HCT116 (cell line): ENCODE data around the gene SCYGR3.

Experiments
- ATF3 ChIP-seq: IDR thresholded peaks from 2 replicates; pipeline ENCODE4 v1.6.1; 2012
- CTCF ChIP-seq, 3 experiments: fragments of 200-600 bp in 1 of 3; sonication (generic) in 1 of 3; IDR thresholded peaks in 2 of 3; conservative IDR thresholded peaks in 1 of 3; 2 replicates each; pipeline ENCODE4 v1.5.1; 2012 to 2017; ENCODE audit warnings: low read depth in 2 of 3, low read length in 2 of 3, antibody characterized with exemption in 1 of 3, borderline replicate concordance in 1 of 3, control low read depth in 1 of 3, mild to moderate bottlenecking in 1 of 3, mixed read lengths in 1 of 3, mixed run types in 1 of 3, moderate library complexity in 1 of 3; ENCODE audit not compliant: insufficient read depth in 1 of 3
- EGR1 ChIP-seq: IDR thresholded peaks from 2 replicates; pipeline ENCODE4 v1.6.1; 2012; ENCODE audit warnings: low read depth
- ELF1 ChIP-seq: IDR thresholded peaks from 2 replicates; pipeline ENCODE4 v1.6.1; 2012; ENCODE audit warnings: low read depth, borderline replicate concordance
- MAX ChIP-seq: IDR thresholded peaks from 2 replicates; pipeline ENCODE4 v1.6.1; 2012
- POLR2A ChIP-seq: IDR thresholded peaks from 2 replicates; pipeline ENCODE4 v1.7.0; 2011; ENCODE audit warnings: borderline replicate concordance; ENCODE audit not compliant: insufficient read depth, insufficient read length; ENCODE audit errors: extremely low read depth
- POLR2AphosphoS5 ChIP-seq: IDR thresholded peaks from 2 replicates; pipeline ENCODE4 v1.6.1; 2011; ENCODE audit warnings: mild to moderate bottlenecking, low read depth, low read length, moderate library complexity
- RAD21 ChIP-seq: IDR thresholded peaks from 2 replicates; pipeline ENCODE4 v1.6.1; 2012; ENCODE audit warnings: low read depth, mild to moderate bottlenecking
- SP1 ChIP-seq: IDR thresholded peaks from 2 replicates; pipeline ENCODE4 v1.6.1; 2012; ENCODE audit warnings: low read depth
- ZNF274 ChIP-seq: fragments of 200-500 bp; sonication (Bioruptor generic); IDR thresholded peaks from 2 replicates; pipeline ENCODE4 v1.6.1; 2014; ENCODE audit warnings: mild to moderate bottlenecking, low read depth, low read length, inconsistent platforms

- no peak for TF ChIP-seq CTCF (IDR thresholded peaks at IDR 0.05 in 2 of 3, conservative IDR thresholded peaks at IDR 0.05 in 1 of 3; ENCODE audit: borderline replicate concordance in 1 of 3, insufficient read depth in 1 of 3, low read depth in 2 of 3, low read length in 2 of 3)
- no peak for TF ChIP-seq EGR1
- no peak for TF ChIP-seq SP1
- TF ChIP-seq RAD21: no peak
- no peak for TF ChIP-seq ATF3
- no peak for TF ChIP-seq POLR2A
- no peak for TF ChIP-seq ZNF274
- no peak for TF ChIP-seq MAX
- no peak for TF ChIP-seq ELF1
- TF ChIP-seq POLR2AphosphoS5: no peak
Observed at GRCh38 chr2:227625420-227625819, 10.8 kb upstream of the SCYGR3 start.
